Left ventricle myocardium inferior (tissue), 1 donor: Measurements from ENCODE around the gene HMG20A. TPM values are rescaled to one million over a fixed set of nuclear protein-coding genes. Genes with fewer than 3 reads are reported as not detected.
A peak's percentile ranks its signal among the peaks of the same experiment; 100 is the strongest.

Experiments used
- DNase-seq: peaks from one replicate; pipeline ENCODE4 v3.0.0-alpha.2; 2020
- H3K27ac ChIP-seq: fragments of 200-600 bp; replicated peaks from 2 replicates; pipeline ENCODE4 v1.8.0; 2021
- H3K27me3 ChIP-seq: fragments of 200-600 bp; 2 replicates; pipeline ENCODE4 v1.8.0; 2021; ENCODE audit warnings: low read depth
- H3K36me3 ChIP-seq: fragments of 200-600 bp; 2 replicates; pipeline ENCODE4 v1.8.0; 2021
- H3K4me1 ChIP-seq: fragments of 200-600 bp; 2 replicates; pipeline ENCODE4 v1.8.0; 2021
- H3K4me3 ChIP-seq: fragments of 200-600 bp; 2 replicates; pipeline ENCODE4 v1.8.0; 2021; ENCODE audit warnings: mild to moderate bottlenecking, moderate library complexity
- H3K9me3 ChIP-seq: fragments of 200-600 bp; replicated peaks from 2 replicates; pipeline ENCODE4 v1.8.0; 2021
- intact Hi-C: fragments of 100-400 bp; cut with micrococcal nuclease; formaldehyde crosslinking; loops from one replicate; pipeline ENCODE4 v1.11.0; 2022
- long read RNA-seq: library from polyadenylated mRNA; unstranded; transcript quantifications from one replicate; pipeline ENCODE4 v2.0.0, GENCODE V29; 2021
- total RNA-seq: library from RNA; stranded (reverse); fragmentation: NEBNext Ultra II Directional; extraction: Animal tissue kit (Norgen Biotek cat#: 25700); gene quantifications from one replicate; pipeline ENCODE4 v1.2.1, GENCODE V29; 2021
- TF ChIP-seq, protein P1 (sequence below): fragments of 200-600 bp; IDR thresholded peaks from 2 replicates; pipeline ENCODE4 v1.8.0; 2021; ENCODE audit warnings: antibody characterized with exemption, mild to moderate bottlenecking, borderline replicate concordance
- donor health status: DM: no; HTN: yes; CAD: no; lungs with severe emphysema.

The HMG20A gene
- total RNA-seq = 30.5 TPM
- long read RNA-seq, full-length matches to known transcripts = 38 of 48 reads
- long read RNA-seq, partial matches to known transcripts = 9 of 48 reads
- long read RNA-seq, other reads (novel, unspliced or antisense) = 1 of 48 reads

DNA sequence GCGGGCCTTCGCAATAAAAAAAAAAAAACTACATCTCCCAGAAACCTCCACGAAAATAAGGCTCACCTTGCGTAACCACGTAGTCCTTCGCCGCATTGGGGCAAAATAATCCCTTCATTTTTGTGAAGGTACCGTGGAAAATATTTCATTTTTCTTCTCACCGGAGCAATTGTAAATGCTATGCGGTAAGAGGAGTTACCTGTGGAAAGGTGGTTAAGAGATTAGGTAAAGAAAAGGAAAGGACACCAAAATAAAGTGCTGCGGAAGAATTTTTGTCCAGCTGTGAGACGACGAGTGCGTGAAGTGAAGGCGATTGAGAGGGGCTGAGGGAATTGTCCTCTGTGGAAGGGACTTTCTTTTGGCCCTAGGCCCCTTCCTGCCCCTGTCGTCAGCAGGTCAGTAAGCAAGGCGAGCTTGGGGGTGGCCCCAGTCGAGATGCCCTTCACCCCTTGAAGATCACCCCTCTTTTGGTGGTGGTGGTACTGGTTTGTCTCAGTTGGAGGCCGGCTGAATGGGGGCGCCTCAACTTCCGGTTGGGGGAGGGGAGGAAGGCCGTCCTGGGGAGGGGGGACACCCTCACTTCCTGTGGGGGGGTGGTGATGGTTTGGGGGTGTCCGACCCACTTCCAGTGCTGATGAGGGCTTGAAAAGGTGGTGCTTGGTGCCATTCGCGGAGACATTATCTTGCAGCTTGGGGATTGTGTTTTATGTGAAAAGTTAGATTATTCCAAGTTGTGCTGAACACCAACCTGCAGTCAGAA is at the start of gene HMG20A:
Gene HMG20A (plus strand): TSS at position 279 of the 760 bp plus-strand sequence. CDS start 37,520 bp downstream, outside the sequence.
- Histone ChIP-seq H3K36me3 (no peaks in the 10 kb centered on the region), H3K27me3 (no peaks in the 10 kb centered on the region), H3K27ac (peak within 1 kb of the TSS; percentile 97), H3K9me3 (no peaks in the 10 kb centered on the region), H3K4me1 (peaks cover 88% of the 10 kb centered on the region), H3K4me3 (peak within 1 kb of the TSS; percentile 97)
- intact Hi-C loops = no loop called here
- peak; percentile 51 for DNase-seq
- TF ChIP-seq, protein P1, sequence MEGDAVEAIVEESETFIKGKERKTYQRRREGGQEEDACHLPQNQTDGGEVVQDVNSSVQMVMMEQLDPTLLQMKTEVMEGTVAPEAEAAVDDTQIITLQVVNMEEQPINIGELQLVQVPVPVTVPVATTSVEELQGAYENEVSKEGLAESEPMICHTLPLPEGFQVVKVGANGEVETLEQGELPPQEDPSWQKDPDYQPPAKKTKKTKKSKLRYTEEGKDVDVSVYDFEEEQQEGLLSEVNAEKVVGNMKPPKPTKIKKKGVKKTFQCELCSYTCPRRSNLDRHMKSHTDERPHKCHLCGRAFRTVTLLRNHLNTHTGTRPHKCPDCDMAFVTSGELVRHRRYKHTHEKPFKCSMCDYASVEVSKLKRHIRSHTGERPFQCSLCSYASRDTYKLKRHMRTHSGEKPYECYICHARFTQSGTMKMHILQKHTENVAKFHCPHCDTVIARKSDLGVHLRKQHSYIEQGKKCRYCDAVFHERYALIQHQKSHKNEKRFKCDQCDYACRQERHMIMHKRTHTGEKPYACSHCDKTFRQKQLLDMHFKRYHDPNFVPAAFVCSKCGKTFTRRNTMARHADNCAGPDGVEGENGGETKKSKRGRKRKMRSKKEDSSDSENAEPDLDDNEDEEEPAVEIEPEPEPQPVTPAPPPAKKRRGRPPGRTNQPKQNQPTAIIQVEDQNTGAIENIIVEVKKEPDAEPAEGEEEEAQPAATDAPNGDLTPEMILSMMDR = no peak

DNA sequence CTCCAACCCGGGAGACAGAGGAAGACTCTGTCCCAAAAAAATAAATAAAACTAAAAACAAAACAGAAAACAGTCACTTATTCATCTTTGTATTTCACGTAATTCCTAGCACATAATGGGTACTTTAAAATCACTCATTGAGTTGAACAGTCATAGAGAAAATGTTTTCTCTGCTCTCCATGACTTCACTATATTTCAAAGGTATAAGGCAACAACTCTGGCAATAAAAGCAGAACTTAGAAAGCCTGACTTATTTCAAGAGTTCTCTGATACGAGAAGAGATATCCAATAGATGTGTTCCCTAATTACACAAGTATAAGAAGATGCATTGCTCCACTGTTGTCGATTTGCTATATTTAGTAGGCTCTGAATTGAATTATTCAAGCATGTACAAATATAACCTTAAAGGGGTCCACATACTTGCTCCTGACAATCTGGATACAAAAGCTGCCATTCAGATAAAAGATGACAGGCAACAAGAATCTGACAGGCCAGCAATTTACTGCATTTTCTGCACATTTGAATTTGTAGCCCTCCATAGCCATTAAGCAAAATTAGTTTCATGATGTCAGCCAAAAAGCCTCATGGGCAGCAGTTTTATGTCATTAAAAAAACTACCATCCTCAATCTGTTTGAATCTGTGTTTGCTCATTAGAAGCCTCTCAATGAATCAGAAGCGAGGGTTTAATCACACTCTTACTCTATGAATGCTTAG is 48.7 kb upstream of the HMG20A start:
- H3K9me3 ChIP-seq = peaks cover 6% of the 10 kb centered on the region
- peaks cover 41% of the 10 kb centered on the region for H3K4me1 ChIP-seq
- no peak overlapping the region for H3K27ac ChIP-seq
- TF ChIP-seq, protein P1 = no peak
- no peaks in the 10 kb centered on the region for H3K27me3 ChIP-seq
- intact Hi-C loops = no loop called here
- H3K4me3 ChIP-seq = no peak overlapping the region
- no peaks in the 10 kb centered on the region for H3K36me3 ChIP-seq
- no peak for DNase-seq

DNA sequence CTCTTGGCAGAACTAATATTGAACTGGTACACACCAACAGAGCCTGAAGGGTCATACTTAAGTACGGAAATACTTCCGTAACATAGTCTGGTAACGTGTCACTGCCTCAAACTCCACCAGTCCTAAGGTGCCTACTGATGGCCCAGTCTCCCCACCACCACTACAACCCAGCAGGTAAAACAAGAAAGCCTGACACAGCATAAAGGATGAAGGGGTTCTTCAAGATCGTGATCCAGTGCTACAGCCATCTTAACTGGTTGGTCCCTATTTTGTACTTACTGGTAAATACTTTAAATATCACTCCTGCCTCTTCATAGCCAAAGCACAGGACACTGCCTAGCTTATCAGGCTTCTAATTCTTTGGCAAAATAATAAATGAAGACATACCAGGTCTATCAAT is 47.2 kb upstream of the HMG20A start:
- TF ChIP-seq, protein P1 = no peak
- no peak overlapping the region for H3K4me3 ChIP-seq
- DNase-seq = no peak
- intact Hi-C loops = no loop called here
- H3K9me3 ChIP-seq = peaks cover 6% of the 10 kb centered on the region
- peaks cover 41% of the 10 kb centered on the region for H3K4me1 ChIP-seq
- H3K27me3 ChIP-seq = no peaks in the 10 kb centered on the region
- H3K27ac ChIP-seq = no peak overlapping the region
- H3K36me3 ChIP-seq = no peaks in the 10 kb centered on the region

- H3K4me3 ChIP-seq = no peak overlapping the region
- no peak for DNase-seq
- H3K36me3 ChIP-seq = no peaks in the 10 kb centered on the region
- TF ChIP-seq, protein P1 = no peak
- H3K9me3 ChIP-seq = peaks cover 6% of the 10 kb centered on the region
- intact Hi-C loops = no loop called here
- H3K27ac ChIP-seq = no peak overlapping the region
- no peaks in the 10 kb centered on the region for H3K27me3 ChIP-seq
- peaks cover 32% of the 10 kb centered on the region for H3K4me1 ChIP-seq
Observed at GRCh38 chr15:77375133-77375532, 45.6 kb upstream of the HMG20A start.

DNA sequence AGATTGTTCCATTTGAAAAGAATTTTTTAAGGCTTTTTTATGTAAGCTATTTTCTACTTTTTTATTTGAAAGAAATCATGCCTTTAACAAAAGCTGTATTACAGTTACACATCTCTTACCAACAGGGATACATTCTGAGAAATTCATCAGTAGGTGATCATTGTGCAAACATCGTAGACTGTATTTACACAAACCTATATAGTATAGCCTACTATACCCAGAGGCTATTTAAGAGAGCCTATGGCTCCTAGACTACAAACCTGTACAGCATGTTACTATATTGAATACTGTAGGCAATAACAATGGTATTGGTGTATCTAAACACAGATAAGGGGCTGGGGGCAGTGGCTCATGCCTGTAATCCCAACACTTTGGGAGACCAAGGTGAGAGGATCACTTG is 43.9 kb upstream of the HMG20A start:
- Histone ChIP-seq H3K4me1 (peaks cover 30% of the 10 kb centered on the region), H3K4me3 (no peak overlapping the region), H3K27ac (no peak overlapping the region), H3K27me3 (no peaks in the 10 kb centered on the region), H3K9me3 (peaks cover 6% of the 10 kb centered on the region), H3K36me3 (no peaks in the 10 kb centered on the region)
- intact Hi-C loops = no loop called here
- no peak for DNase-seq
- TF ChIP-seq, protein P1 = no peak
